Retinal pigment epithelial cell (primary cell): ENCODE results near the gene TIAM2.
"Not testable (repeated sequence)": the region's sequence is repeated elsewhere in the genome, so short reads cannot be mapped to it uniquely, and the experiment has no call there.

ENCODE experiments used
- DNase-seq: peaks from one replicate; pipeline ENCODE4 v3.0.0-alpha.2; 2010; ENCODE audit warnings: low read depth
- H3K4me3 ChIP-seq: 2 replicates; pipeline ENCODE4 v1.5.1; 2011; ENCODE audit warnings: mild to moderate bottlenecking, low read length, control low read depth, moderate library complexity
- CTCF ChIP-seq: conservative IDR thresholded peaks from 2 replicates; pipeline ENCODE4 v1.5.1; 2011; ENCODE audit warnings: low read depth, low read length, control low read depth, inconsistent platforms

TIAM2 gene

GRCh38 chr6:155213611-155214372, 218.7 kb downstream of the TIAM2 start:
- TF ChIP-seq CTCF, result no peak
- no peak for DNase-seq
- no peak overlapping the region for H3K4me3 ChIP-seq

- no peak for DNase-seq
- no peak overlapping the region for H3K4me3 ChIP-seq
- no peak for TF ChIP-seq CTCF
Observed at GRCh38 chr6:155215906-155216305, 220.8 kb downstream of the TIAM2 start.

- no peak for DNase-seq
- H3K4me3 ChIP-seq, result no peak overlapping the region
- TF ChIP-seq CTCF, result no peak
Observed at GRCh38 chr6:155216312-155217046, 221.4 kb downstream of the TIAM2 start.

GRCh38 chr6:155218711-155219110, 223.6 kb downstream of the TIAM2 start:
- not testable (repeated sequence) for DNase-seq

GRCh38 chr6:155219299-155219698, 224.2 kb downstream of the TIAM2 start:
- H3K4me3 ChIP-seq, result no peak overlapping the region
- no peak for DNase-seq
- no peak for TF ChIP-seq CTCF

More at GRCh38 chr6:155218711-155219110, 223.6 kb downstream of the TIAM2 start:
- not testable (repeated sequence) for H3K4me3 ChIP-seq

- H3K4me3 ChIP-seq, result no peak overlapping the region
- DNase-seq, result no peak
- no peak for TF ChIP-seq CTCF
Observed at GRCh38 chr6:155219858-155220301, 224.8 kb downstream of the TIAM2 start.

GRCh38 chr6:155221086-155221485, 226.0 kb downstream of the TIAM2 start:
- DNase-seq, result no peak
- no peak overlapping the region for H3K4me3 ChIP-seq
- TF ChIP-seq CTCF, result no peak
